ENCODE data around the gene COPZ2.

The COPZ2 gene

DNA sequence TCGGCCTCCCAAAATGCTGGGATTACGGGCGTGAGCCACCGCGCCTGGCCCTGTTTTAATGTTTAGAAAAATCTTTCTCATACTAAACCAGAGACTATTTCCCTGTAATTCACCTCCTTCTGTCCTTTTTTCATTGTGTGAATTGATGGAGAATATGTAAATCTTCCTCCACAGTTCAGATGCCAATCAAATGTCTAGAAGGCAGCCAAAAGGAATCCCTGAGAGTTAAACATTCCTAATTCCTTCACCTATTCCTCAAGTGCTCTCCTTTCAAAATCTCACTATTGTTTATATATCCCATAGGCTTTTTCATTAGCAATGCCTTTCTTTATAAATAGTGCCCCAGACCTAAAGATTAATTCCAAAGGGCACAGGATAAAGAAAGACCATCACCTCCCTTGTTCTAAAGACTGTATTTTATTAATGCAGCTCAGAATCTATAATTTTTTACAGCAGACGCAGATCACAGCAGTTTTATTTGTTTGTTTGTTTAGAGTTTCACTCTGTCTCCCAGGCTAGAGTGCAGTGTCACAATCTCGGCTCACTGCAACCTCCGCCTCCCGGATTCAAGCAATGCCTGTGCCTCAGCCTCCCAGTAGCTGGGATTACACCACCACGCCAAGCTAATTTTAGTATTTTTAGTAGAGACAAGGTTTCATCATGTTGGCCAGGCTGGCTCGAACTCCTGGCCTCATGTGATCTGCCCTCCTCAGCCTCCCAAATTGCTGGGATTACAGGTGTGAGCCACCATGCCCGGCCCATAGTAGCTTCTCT is 30.5 kb downstream of the COPZ2 start:
- Histone ChIP-seq H3K4me1 (ENCODE audit: insufficient read depth, low read length) (peaks cover 19% of the 10 kb centered on the region), H3K9ac (ENCODE audit: low read depth, low read length) (no peak overlapping the region), H3K79me2 (ENCODE audit: insufficient read depth, low read length) (no peaks in the 10 kb centered on the region), H2AFZ (ENCODE audit: low read depth, low read length) (no peak overlapping the region), H3K4me2 (ENCODE audit: insufficient read depth, low read length) (no peak overlapping the region), H4K20me1 (ENCODE audit: insufficient read depth, low read length) (no peaks in the 10 kb centered on the region), H3K27me3 (ENCODE audit: insufficient read depth, low read length, poor library complexity) (peaks cover 5% of the 10 kb centered on the region), H3K36me3 (ENCODE audit: insufficient read depth, low read length) (no peaks in the 10 kb centered on the region), H3K9me3 (ENCODE audit: insufficient read depth, low read length, severe bottlenecking) (no peaks in the 10 kb centered on the region), H3K27ac (ENCODE audit: low read length) (no peak overlapping the region), H3K4me3 (ENCODE audit: low read depth in 1 of 2, low read length in 2 of 2) (no peak overlapping the region)
- no peak for TF ChIP-seq EZH2 (IDR thresholded peaks at IDR 0.05; ENCODE audit: borderline replicate concordance, low read depth, low read length, severe bottlenecking)
- TF ChIP-seq, protein P1, sequence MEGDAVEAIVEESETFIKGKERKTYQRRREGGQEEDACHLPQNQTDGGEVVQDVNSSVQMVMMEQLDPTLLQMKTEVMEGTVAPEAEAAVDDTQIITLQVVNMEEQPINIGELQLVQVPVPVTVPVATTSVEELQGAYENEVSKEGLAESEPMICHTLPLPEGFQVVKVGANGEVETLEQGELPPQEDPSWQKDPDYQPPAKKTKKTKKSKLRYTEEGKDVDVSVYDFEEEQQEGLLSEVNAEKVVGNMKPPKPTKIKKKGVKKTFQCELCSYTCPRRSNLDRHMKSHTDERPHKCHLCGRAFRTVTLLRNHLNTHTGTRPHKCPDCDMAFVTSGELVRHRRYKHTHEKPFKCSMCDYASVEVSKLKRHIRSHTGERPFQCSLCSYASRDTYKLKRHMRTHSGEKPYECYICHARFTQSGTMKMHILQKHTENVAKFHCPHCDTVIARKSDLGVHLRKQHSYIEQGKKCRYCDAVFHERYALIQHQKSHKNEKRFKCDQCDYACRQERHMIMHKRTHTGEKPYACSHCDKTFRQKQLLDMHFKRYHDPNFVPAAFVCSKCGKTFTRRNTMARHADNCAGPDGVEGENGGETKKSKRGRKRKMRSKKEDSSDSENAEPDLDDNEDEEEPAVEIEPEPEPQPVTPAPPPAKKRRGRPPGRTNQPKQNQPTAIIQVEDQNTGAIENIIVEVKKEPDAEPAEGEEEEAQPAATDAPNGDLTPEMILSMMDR (IDR thresholded peaks at IDR 0.05; ENCODE audit: borderline replicate concordance, extremely low read depth, low read length, poor library complexity, severe bottlenecking) = no peak
- ATAC-seq (ENCODE audit: insufficient read depth, low read depth) (no peak), DNase-seq (no peak)

DNA sequence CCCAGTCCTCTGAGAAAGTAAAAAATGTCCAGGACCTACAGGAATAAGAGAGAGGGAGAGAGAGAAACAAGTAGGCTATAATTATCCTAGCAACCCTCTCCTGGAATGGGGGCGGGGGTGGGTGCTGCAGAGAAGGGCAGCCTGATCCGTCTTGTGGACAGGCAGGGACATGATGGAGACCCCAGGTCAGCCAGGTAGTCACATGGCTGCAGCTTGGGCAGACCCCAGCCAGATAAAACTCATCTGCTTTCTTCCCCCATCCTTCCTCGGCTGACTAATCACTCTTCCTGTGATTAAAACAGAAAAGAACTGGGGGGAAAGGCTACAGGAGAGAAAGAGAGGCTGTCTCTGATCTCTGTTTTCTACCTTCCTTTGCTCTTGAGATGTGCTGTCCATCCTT is 32.6 kb downstream of the COPZ2 start:
- Histone ChIP-seq H3K4me3 (ENCODE audit: low read depth in 1 of 2, low read length in 2 of 2) (no peak overlapping the region), H3K79me2 (ENCODE audit: insufficient read depth, low read length) (no peaks in the 10 kb centered on the region), H3K9ac (ENCODE audit: low read depth, low read length) (no peak overlapping the region), H3K27me3 (ENCODE audit: insufficient read depth, low read length, poor library complexity) (no peaks in the 10 kb centered on the region), H3K4me1 (ENCODE audit: insufficient read depth, low read length) (peaks cover 10% of the 10 kb centered on the region), H3K36me3 (ENCODE audit: insufficient read depth, low read length) (no peaks in the 10 kb centered on the region), H2AFZ (ENCODE audit: low read depth, low read length) (no peak overlapping the region), H3K27ac (ENCODE audit: low read length) (no peak overlapping the region), H3K9me3 (ENCODE audit: insufficient read depth, low read length, severe bottlenecking) (no peaks in the 10 kb centered on the region), H3K4me2 (ENCODE audit: insufficient read depth, low read length) (no peak overlapping the region), H4K20me1 (ENCODE audit: insufficient read depth, low read length) (no peaks in the 10 kb centered on the region)
- TF ChIP-seq, protein P1 (IDR thresholded peaks at IDR 0.05; ENCODE audit: borderline replicate concordance, extremely low read depth, low read length, poor library complexity, severe bottlenecking) = no peak
- TF ChIP-seq EZH2 (IDR thresholded peaks at IDR 0.05; ENCODE audit: borderline replicate concordance, low read depth, low read length, severe bottlenecking) = no peak
- DNase-seq = no peak
- no peak for ATAC-seq (ENCODE audit: insufficient read depth, low read depth)

DNA sequence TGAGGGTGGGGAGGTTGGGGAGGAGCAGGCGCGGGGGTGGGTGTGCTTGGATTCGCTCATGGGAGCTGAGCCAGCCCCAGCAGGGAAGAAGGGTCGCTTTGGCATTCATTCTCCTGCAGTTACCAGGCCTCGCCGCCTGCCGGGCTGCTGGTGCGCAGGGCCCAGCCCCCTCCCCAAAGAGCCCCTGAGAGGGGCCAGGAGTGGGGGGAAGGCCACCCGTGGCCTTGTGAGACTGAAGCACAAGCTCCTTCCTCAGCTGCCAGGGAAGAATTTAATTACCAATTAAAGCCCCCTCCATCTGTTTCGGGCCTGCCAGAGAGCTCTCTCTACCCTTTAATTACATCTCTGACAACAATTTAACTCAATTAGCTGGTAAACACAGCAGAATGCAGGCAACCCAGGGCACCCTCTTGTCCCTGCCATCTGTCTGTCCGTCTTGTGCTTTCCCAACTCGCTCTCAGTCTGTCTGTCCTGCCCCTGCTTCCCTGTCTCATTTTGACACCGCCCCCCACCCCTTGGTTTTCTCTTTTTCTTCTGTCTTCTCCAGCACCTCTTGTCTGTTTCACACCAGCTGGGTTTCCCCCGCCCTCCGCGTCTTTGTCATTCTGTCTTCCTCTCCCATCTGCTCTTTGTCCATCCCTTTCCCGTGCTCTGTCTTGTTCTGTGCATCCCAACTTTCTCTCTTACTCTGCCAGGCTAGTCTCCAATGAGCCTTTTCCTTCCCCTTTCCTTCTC is 34.0 kb downstream of the COPZ2 start:
- peaks cover 10% of the 10 kb centered on the region for H3K4me1 ChIP-seq (ENCODE audit: insufficient read depth, low read length)
- no peak overlapping the region for H3K4me3 ChIP-seq (ENCODE audit: low read depth in 1 of 2, low read length in 2 of 2)
- no peak for TF ChIP-seq EZH2 (IDR thresholded peaks at IDR 0.05; ENCODE audit: borderline replicate concordance, low read depth, low read length, severe bottlenecking)
- TF ChIP-seq, protein P1 (IDR thresholded peaks at IDR 0.05; ENCODE audit: borderline replicate concordance, extremely low read depth, low read length, poor library complexity, severe bottlenecking) = no peak
- H3K36me3 ChIP-seq (ENCODE audit: insufficient read depth, low read length) = no peaks in the 10 kb centered on the region
- no peak overlapping the region for H3K9ac ChIP-seq (ENCODE audit: low read depth, low read length)
- peaks cover 4% of the 10 kb centered on the region; the same call in 1 of the 2 replicates for H4K20me1 ChIP-seq (ENCODE audit: insufficient read depth, low read length)
- no peak overlapping the region for H3K4me2 ChIP-seq (ENCODE audit: insufficient read depth, low read length)
- no peak for DNase-seq
- no peak overlapping the region for H3K27ac ChIP-seq (ENCODE audit: low read length)
- H3K9me3 ChIP-seq (ENCODE audit: insufficient read depth, low read length, severe bottlenecking) = no peaks in the 10 kb centered on the region
- no peaks in the 10 kb centered on the region for H3K27me3 ChIP-seq (ENCODE audit: insufficient read depth, low read length, poor library complexity)
- no peaks in the 10 kb centered on the region for H3K79me2 ChIP-seq (ENCODE audit: insufficient read depth, low read length)
- ATAC-seq (ENCODE audit: insufficient read depth, low read depth) = no peak
- no peak overlapping the region for H2AFZ ChIP-seq (ENCODE audit: low read depth, low read length)

Measured in DND-41 (cell line).